PFSK-1 (cell line): ENCODE measurements around the gene GFOD1.

Experiments used
- POLR2AphosphoS5 ChIP-seq: IDR thresholded peaks from 2 replicates; pipeline ENCODE4 v1.6.1; 2012; ENCODE audit warnings: low read depth, mild to moderate bottlenecking, control low read depth, low read length, moderate library complexity
- SIN3A ChIP-seq: IDR thresholded peaks from 2 replicates; pipeline ENCODE4 v1.6.1; 2012; ENCODE audit warnings: mild to moderate bottlenecking, low read length, moderate library complexity, borderline replicate concordance; ENCODE audit not compliant: insufficient read depth
- TAF1 ChIP-seq: IDR thresholded peaks from 2 replicates; pipeline ENCODE4 v1.6.1; 2012; ENCODE audit warnings: low read length, control low read depth, borderline replicate concordance; ENCODE audit not compliant: insufficient read depth
- TF ChIP-seq, protein P1 (sequence below), 2 experiments: IDR thresholded peaks; 2 replicates each; pipeline versions ENCODE4 v1.6.1 to v1.8.0; 2011 to 2012; ENCODE audit warnings: low read depth in 2 of 2, low read length in 2 of 2, control low read depth in 1 of 2, inconsistent platforms in 1 of 2, mild to moderate bottlenecking in 1 of 2, moderate library complexity in 1 of 2; ENCODE audit not compliant: insufficient read depth in 1 of 2

DNA sequence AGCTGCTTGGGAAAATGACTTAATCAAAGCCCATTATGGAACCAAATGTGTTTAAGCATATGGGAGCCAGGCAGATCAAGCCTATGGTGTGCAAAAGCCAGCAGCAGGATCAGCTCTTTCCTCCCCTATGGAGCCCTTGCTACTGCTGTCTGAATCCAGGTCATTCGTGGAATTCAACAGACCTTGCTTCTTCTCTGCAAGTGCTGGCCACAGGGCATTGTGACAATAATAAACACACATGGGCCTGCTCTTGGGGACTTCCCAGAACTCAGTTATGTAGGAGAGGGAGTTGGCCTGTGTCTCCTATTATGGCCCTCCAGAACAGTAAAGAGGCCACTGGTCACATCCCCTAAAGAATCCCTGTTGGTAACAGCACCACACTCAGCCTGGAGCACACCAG, 18.6 kb downstream of the GFOD1 start:
- TF ChIP-seq POLR2AphosphoS5 = no peak
- TF ChIP-seq, protein P1, sequence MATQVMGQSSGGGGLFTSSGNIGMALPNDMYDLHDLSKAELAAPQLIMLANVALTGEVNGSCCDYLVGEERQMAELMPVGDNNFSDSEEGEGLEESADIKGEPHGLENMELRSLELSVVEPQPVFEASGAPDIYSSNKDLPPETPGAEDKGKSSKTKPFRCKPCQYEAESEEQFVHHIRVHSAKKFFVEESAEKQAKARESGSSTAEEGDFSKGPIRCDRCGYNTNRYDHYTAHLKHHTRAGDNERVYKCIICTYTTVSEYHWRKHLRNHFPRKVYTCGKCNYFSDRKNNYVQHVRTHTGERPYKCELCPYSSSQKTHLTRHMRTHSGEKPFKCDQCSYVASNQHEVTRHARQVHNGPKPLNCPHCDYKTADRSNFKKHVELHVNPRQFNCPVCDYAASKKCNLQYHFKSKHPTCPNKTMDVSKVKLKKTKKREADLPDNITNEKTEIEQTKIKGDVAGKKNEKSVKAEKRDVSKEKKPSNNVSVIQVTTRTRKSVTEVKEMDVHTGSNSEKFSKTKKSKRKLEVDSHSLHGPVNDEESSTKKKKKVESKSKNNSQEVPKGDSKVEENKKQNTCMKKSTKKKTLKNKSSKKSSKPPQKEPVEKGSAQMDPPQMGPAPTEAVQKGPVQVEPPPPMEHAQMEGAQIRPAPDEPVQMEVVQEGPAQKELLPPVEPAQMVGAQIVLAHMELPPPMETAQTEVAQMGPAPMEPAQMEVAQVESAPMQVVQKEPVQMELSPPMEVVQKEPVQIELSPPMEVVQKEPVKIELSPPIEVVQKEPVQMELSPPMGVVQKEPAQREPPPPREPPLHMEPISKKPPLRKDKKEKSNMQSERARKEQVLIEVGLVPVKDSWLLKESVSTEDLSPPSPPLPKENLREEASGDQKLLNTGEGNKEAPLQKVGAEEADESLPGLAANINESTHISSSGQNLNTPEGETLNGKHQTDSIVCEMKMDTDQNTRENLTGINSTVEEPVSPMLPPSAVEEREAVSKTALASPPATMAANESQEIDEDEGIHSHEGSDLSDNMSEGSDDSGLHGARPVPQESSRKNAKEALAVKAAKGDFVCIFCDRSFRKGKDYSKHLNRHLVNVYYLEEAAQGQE (IDR thresholded peaks at IDR 0.05; ENCODE audit: insufficient read depth in 1 of 2, low read depth in 2 of 2, low read length in 2 of 2) = no peak
- TF ChIP-seq SIN3A = no peak
- TF ChIP-seq TAF1 = no peak
